GM12878 (cell line): ENCODE results near the gene TLCD5. TPM values are rescaled to one million over a fixed set of nuclear protein-coding genes. Genes with fewer than 3 reads are reported as not detected.
A peak's percentile ranks its signal among the peaks of the same experiment; 100 is the strongest.

Source experiments
- ATAC-seq: fragments of 200-7000 bp; cut with Tn5 transposase; 3 replicates; pipeline ENCODE4 v1.9.1; 2020; ENCODE audit warnings: mild to moderate bottlenecking, moderate library complexity
- BruUV-seq: library from RNA; stranded (reverse); fragments of 400-500 nt; replicated peaks from 2 replicates; lab custom pipeline; 2021; lab: Mats Ljungman, UMichigan
- CTCF ChIA-PET: fragments of 300-600 bp; sonication (Branson Sonifier 250); formaldehyde crosslinking; extraction: SDS; loops from one replicate; lab custom pipeline; 2021; ENCODE audit warnings: inconsistent platforms; lab: Yijun Ruan, JAX
- POLR2A ChIA-PET: fragments of 350-600 bp; formaldehyde crosslinking; extraction: SDS; loops from one replicate; lab custom pipeline; 2021; ENCODE audit warnings: inconsistent platforms; lab: Charles Lee
- RAD21 ChIA-PET: fragments of 300-600 bp; sonication (Branson Sonifier 250); formaldehyde crosslinking; loops from one replicate; lab custom pipeline; 2023; ENCODE audit warnings: antibody characterized with exemption; ENCODE audit not compliant: unreplicated experiment; lab: Charles Lee
- SMC1A ChIA-PET: fragments of 300-600 bp; sonication (Branson Sonifier 250); formaldehyde crosslinking; loops from one replicate; lab custom pipeline; 2023; ENCODE audit not compliant: unreplicated experiment, uncharacterized antibody; lab: Charles Lee
- DNase-seq: peaks from one replicate; pipeline ENCODE4 v3.0.0-alpha.2; 2011; ENCODE audit warnings: low read depth, low spot score
- FAIRE-seq: peaks from 3 replicates; lab custom pipeline; 2011; peaks lifted over from hg19 to GRCh38; lab: Jason Lieb, UNC
- H2AFZ ChIP-seq: 2 replicates; pipeline ENCODE4 v1.6.0; 2011; ENCODE audit warnings: low read depth, low read length, control low read depth; ENCODE audit not compliant: control insufficient read depth
- H3K27ac ChIP-seq: 2 replicates; pipeline ENCODE4 v1.5.1; 2011; ENCODE audit warnings: control low read depth; ENCODE audit not compliant: control insufficient read depth, insufficient read depth
- H3K27me3 ChIP-seq, 2 experiments: replicated peaks in 1 of 2; 2 replicates each; pipeline versions ENCODE4 v1.6.0 to v1.6.1; 2011; ENCODE audit warnings: low read length in 1 of 2; ENCODE audit not compliant: control insufficient read depth in 2 of 2, insufficient read depth in 2 of 2
- H3K36me3 ChIP-seq, 2 experiments: 2 replicates each; pipeline ENCODE4 v1.5.1; 2011; ENCODE audit warnings: low read length in 1 of 2; ENCODE audit not compliant: control insufficient read depth in 2 of 2, insufficient read depth in 2 of 2
- H3K4me1 ChIP-seq: 2 replicates; pipeline ENCODE4 v1.6.1; 2011; ENCODE audit warnings: mild to moderate bottlenecking, low read length, moderate library complexity, mixed read lengths; ENCODE audit not compliant: control insufficient read depth, insufficient read depth
- H3K4me2 ChIP-seq: 2 replicates; pipeline ENCODE4 v1.6.0; 2011; ENCODE audit warnings: control low read depth; ENCODE audit not compliant: control insufficient read depth, insufficient read depth
- H3K4me3 ChIP-seq: fragments of 200-600 bp; sonication (generic); 2 replicates; pipeline ENCODE4 v1.5.1; 2016
- H3K79me2 ChIP-seq: 2 replicates; pipeline ENCODE4 v1.6.0; 2011; ENCODE audit warnings: low read length; ENCODE audit not compliant: control insufficient read depth, insufficient read depth
- H3K9ac ChIP-seq: 2 replicates; pipeline ENCODE4 v1.8.0; 2011; ENCODE audit warnings: low read length, control low read depth, mixed read lengths; ENCODE audit not compliant: control insufficient read depth, insufficient read depth
- H3K9me3 ChIP-seq: replicated peaks from 3 replicates; pipeline ENCODE4 v1.5.1; 2011; ENCODE audit warnings: mild to moderate bottlenecking, low read length; ENCODE audit not compliant: control insufficient read depth, insufficient read depth
- H4K20me1 ChIP-seq: 2 replicates; pipeline ENCODE4 v1.6.0; 2011; ENCODE audit not compliant: control insufficient read depth, insufficient read depth
- FOS ChIP-seq: IDR thresholded peaks from 3 replicates; pipeline ENCODE4 v1.6.1; 2011; ENCODE audit warnings: borderline replicate concordance; ENCODE audit not compliant: insufficient read length; ENCODE audit errors: extremely low read depth
- FOXK2 ChIP-seq: fragments of 450-650 bp; IDR thresholded peaks from 2 replicates; pipeline ENCODE4 v1.6.1; 2017; ENCODE audit warnings: mild to moderate bottlenecking, moderate library complexity
- KAT2A ChIP-seq: conservative IDR thresholded peaks from 2 replicates; pipeline ENCODE4 v1.6.1; 2011; ENCODE audit warnings: low read depth, low read length; ENCODE audit not compliant: control insufficient read depth
- MTA2 ChIP-seq: fragments of 450-650 bp; IDR thresholded peaks from 2 replicates; pipeline ENCODE4 v1.6.1; 2016; ENCODE audit warnings: low read depth, mild to moderate bottlenecking, moderate library complexity
- SPI1 ChIP-seq: IDR thresholded peaks from 2 replicates; pipeline ENCODE4 v1.6.1; 2011; ENCODE audit warnings: low read depth, mild to moderate bottlenecking, low read length, moderate library complexity, borderline replicate concordance; ENCODE audit not compliant: insufficient read depth
- SUZ12 ChIP-seq: fragments of 200-600 bp; sonication (generic); IDR thresholded peaks from one replicate; pipeline ENCODE4 v1.6.1; 2018; ENCODE audit warnings: antibody characterized with exemption, mild to moderate bottlenecking; ENCODE audit not compliant: unreplicated experiment
- ZBTB40 ChIP-seq: fragments of 450-650 bp; IDR thresholded peaks from 2 replicates; pipeline ENCODE4 v1.6.1; 2016; ENCODE audit warnings: mild to moderate bottlenecking, moderate library complexity, borderline replicate concordance
- in situ Hi-C: fragments of 300-500 bp; cut with MboI; formaldehyde crosslinking; loops from 9 replicates; pipeline ENCODE4 v1.14.3; 2018; ENCODE audit warnings: mixed read lengths
- intact Hi-C: fragments of 100-400 bp; cut with micrococcal nuclease; formaldehyde crosslinking; loops from one replicate; pipeline ENCODE4 v1.14.2; 2022; ENCODE audit not compliant: unreplicated experiment
- polyA plus RNA-seq, 11 experiments: library from polyadenylated mRNA; depleted of rRNA in 4 of 11; unstranded in 6 of 11; stranded (reverse) in 5 of 11; fragments of >200 nt; fragmentation: Nextera tagmentation in 4 of 11; fragmentation: Illumina TruSeq in 1 of 11; extraction: Ambion mirVana in 4 of 11; extraction: Trizol in 1 of 11; gene quantifications; 1 replicate in 1 of 11; 2 replicates in 10 of 11; pipeline versions ENCODE4 v1.2.1 to v1.2.3, GENCODE V29; 2011 to 2016; ENCODE audit warnings: inconsistent platforms in 2 of 11, missing spikeins in 2 of 11, low read depth in 1 of 11
- total RNA-seq, 4 experiments: library from RNA; depleted of rRNA in 3 of 4; stranded (reverse); fragments of >200 nt in 3 of 4; fragmentation: Illumina TruSeq in 1 of 4; extraction: Trizol in 1 of 4; gene quantifications; 2 replicates each; pipeline versions ENCODE4 v1.2.1 to v1.2.3, GENCODE V29; 2013 to 2021
- TF ChIP-seq, protein P1 (sequence below): fragments of 450-650 bp; formaldehyde crosslinking; IDR thresholded peaks from 2 replicates; pipeline ENCODE4 v1.4.0; 2022; ENCODE audit warnings: mild to moderate bottlenecking, moderate library complexity
- TF ChIP-seq, protein P2 (sequence below): fragments of 450-650 bp; formaldehyde crosslinking; IDR thresholded peaks from 2 replicates; pipeline ENCODE4 v1.5.0; 2022; ENCODE audit warnings: mild to moderate bottlenecking, missing genetic modification characterization
- TF ChIP-seq, protein P3 (sequence below): IDR thresholded peaks from 2 replicates; pipeline ENCODE4 v1.6.1; 2011; ENCODE audit warnings: low read depth, mild to moderate bottlenecking, low read length, moderate library complexity, borderline replicate concordance; ENCODE audit errors: extremely low read depth

The TLCD5 gene
- total and polyA plus RNA-seq, 10 of the 15 experiments (the other 5 are each of a cell fraction or from before 2014, with no cell fraction given), result 2.4 to 13.3 (median 3.2) TPM

DNA sequence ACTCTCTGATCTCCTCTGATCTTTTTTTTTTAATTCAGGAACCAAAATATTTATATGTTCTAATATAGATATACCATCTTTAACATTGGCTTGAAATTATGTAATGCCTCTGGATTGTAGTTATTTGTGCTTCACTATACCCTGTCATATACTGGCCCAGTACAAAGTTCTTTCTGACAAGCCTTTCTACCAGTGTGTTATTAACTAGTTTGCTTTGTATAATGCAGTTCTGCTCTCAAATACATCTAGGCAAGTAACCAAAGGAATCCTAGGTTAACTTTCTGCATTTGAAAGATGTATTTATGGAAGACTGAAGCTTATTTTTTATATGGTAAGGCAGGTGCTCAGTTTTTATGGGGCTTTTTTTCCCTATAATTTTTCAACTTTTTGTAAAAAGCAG is 47.2 kb downstream of the TLCD5 start:
- DNase-seq (no peak), FAIRE-seq (no peak), ATAC-seq (peak; percentile 42; the same call in 2 of the 3 replicates)
- ChIA-PET RAD21 (interaction anchor here (0.8 to 1.6 kb wide), 5 partner anchors 8 to 74 kb away, joined by 3 to 5 read pairs (median 3); no protein-coding TSS in a partner anchor), SMC1A (interaction anchor here (0.8 to 2.3 kb wide), 11 partner anchors 9 to 45 kb away, joined by 3 to 9 read pairs (median 4); no protein-coding TSS in a partner anchor), POLR2A (interaction anchor here (1.5 kb wide), 1 partner anchor 20 kb away, joined by 3 read pairs; no protein-coding TSS in a partner anchor), CTCF (interaction anchor here (0.7 to 1.8 kb wide), 6 partner anchors 10 to 26 kb away, joined by 3 to 6 read pairs (median 3); no protein-coding TSS in a partner anchor)
- Histone ChIP-seq H3K4me1 (no peaks in the 10 kb centered on the region), H2AFZ (no peak overlapping the region), H4K20me1 (no peaks in the 10 kb centered on the region), H3K79me2 (no peaks in the 10 kb centered on the region), H3K36me3 (no peaks in the 10 kb centered on the region), H3K9ac (no peak overlapping the region), H3K4me3 (no peak overlapping the region), H3K9me3 (no peaks in the 10 kb centered on the region; the same call in 2 of the 3 replicates), H3K27ac (no peak overlapping the region), H3K4me2 (no peak overlapping the region), H3K27me3 (no peaks in the 10 kb centered on the region)
- in situ Hi-C loops, result no loop called here
- no TSS peak for BruUV-seq
- intact Hi-C loops, result no loop called here
- no peak for TF ChIP-seq ZBTB40
- TF ChIP-seq KAT2A, result no peak
- TF ChIP-seq, protein P1, sequence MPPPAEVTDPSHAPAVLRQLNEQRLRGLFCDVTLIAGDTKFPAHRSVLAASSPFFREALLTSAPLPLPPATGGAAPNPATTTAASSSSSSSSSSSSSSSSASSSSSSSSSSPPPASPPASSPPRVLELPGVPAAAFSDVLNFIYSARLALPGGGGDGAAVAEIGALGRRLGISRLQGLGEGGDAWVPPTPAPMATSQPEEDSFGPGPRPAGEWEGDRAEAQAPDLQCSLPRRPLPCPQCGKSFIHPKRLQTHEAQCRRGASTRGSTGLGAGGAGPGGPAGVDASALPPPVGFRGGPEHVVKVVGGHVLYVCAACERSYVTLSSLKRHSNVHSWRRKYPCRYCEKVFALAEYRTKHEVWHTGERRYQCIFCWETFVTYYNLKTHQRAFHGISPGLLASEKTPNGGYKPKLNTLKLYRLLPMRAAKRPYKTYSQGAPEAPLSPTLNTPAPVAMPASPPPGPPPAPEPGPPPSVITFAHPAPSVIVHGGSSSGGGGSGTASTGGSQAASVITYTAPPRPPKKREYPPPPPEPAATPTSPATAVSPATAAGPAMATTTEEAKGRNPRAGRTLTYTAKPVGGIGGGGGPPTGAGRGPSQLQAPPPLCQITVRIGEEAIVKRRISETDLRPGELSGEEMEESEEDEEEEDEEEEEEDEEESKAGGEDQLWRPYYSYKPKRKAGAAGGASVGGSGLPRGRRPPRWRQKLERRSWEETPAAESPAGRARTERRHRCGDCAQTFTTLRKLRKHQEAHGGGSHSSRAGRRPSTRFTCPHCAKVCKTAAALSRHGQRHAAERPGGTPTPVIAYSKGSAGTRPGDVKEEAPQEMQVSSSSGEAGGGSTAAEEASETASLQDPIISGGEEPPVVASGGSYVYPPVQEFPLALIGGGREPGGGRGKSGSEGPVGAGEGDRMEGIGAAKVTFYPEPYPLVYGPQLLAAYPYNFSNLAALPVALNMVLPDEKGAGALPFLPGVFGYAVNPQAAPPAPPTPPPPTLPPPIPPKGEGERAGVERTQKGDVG (CRISPR knock-in tag), result no peak
- TF ChIP-seq SUZ12, result no peak
- TF ChIP-seq, protein P2, sequence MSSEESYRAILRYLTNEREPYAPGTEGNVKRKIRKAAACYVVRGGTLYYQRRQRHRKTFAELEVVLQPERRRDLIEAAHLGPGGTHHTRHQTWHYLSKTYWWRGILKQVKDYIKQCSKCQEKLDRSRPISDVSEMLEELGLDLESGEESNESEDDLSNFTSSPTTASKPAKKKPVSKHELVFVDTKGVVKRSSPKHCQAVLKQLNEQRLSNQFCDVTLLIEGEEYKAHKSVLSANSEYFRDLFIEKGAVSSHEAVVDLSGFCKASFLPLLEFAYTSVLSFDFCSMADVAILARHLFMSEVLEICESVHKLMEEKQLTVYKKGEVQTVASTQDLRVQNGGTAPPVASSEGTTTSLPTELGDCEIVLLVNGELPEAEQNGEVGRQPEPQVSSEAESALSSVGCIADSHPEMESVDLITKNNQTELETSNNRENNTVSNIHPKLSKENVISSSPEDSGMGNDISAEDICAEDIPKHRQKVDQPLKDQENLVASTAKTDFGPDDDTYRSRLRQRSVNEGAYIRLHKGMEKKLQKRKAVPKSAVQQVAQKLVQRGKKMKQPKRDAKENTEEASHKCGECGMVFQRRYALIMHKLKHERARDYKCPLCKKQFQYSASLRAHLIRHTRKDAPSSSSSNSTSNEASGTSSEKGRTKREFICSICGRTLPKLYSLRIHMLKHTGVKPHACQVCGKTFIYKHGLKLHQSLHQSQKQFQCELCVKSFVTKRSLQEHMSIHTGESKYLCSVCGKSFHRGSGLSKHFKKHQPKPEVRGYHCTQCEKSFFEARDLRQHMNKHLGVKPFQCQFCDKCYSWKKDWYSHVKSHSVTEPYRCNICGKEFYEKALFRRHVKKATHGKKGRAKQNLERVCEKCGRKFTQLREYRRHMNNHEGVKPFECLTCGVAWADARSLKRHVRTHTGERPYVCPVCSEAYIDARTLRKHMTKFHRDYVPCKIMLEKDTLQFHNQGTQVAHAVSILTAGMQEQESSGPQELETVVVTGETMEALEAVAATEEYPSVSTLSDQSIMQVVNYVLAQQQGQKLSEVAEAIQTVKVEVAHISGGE (CRISPR knock-in tag), result no peak
- TF ChIP-seq SPI1, result no peak
- no peak for TF ChIP-seq MTA2
- TF ChIP-seq FOS, result no peak
- no peak for TF ChIP-seq FOXK2
- TF ChIP-seq, protein P3, sequence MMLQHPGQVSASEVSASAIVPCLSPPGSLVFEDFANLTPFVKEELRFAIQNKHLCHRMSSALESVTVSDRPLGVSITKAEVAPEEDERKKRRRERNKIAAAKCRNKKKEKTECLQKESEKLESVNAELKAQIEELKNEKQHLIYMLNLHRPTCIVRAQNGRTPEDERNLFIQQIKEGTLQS, result no peak
